Measurements from ENCODE around the gene LRMDA.
"Not testable (repeated sequence)": the region's sequence is repeated elsewhere in the genome, so short reads cannot be mapped to it uniquely, and the experiment has no call there.

The LRMDA gene

GRCh38 chr10:76119036-76119435 is 687.6 kb downstream of the LRMDA start:
- DNase-seq: no peak

- no peak for DNase-seq
Observed at GRCh38 chr10:76119515-76119914, 688.1 kb downstream of the LRMDA start.

- no peak for DNase-seq
Observed at GRCh38 chr10:76122056-76122455, 690.6 kb downstream of the LRMDA start.

- no peak for DNase-seq
Observed at GRCh38 chr10:76124280-76124679, 692.9 kb downstream of the LRMDA start.

- no peak for DNase-seq
Observed at GRCh38 chr10:76125900-76126299, 694.5 kb downstream of the LRMDA start.

- no peak for DNase-seq
Observed at GRCh38 chr10:76126607-76127527, 695.4 kb downstream of the LRMDA start.

- DNase-seq: no peak
Observed at GRCh38 chr10:76127984-76128589, 696.7 kb downstream of the LRMDA start.

- no peak for DNase-seq
Observed at GRCh38 chr10:76129213-76129612, 697.8 kb downstream of the LRMDA start.

- no peak for DNase-seq
Observed at GRCh38 chr10:76130892-76131291, 699.5 kb downstream of the LRMDA start.

GRCh38 chr10:76133597-76134255 is 702.3 kb downstream of the LRMDA start:
- no peak for DNase-seq

- no peak for DNase-seq
Observed at GRCh38 chr10:76136961-76137360, 705.5 kb downstream of the LRMDA start.

GRCh38 chr10:76138286-76138685 is 706.9 kb downstream of the LRMDA start:
- DNase-seq: no peak

- no peak for DNase-seq
Observed at GRCh38 chr10:76138906-76139305, 707.5 kb downstream of the LRMDA start.

GRCh38 chr10:76139431-76139830 is 708.0 kb downstream of the LRMDA start:
- DNase-seq: no peak

- DNase-seq: no peak
Observed at GRCh38 chr10:76141376-76141775, 710.0 kb downstream of the LRMDA start.

GRCh38 chr10:76148217-76148616 is 716.8 kb downstream of the LRMDA start:
- DNase-seq: not testable (repeated sequence)

GRCh38 chr10:76149182-76149581 is 717.8 kb downstream of the LRMDA start:
- no peak for DNase-seq

GRCh38 chr10:76149602-76150138 is 718.2 kb downstream of the LRMDA start:
- DNase-seq: no peak

- no peak for DNase-seq
Observed at GRCh38 chr10:76150139-76150875, 718.9 kb downstream of the LRMDA start.

- no peak for DNase-seq
Observed at GRCh38 chr10:76150876-76151288, 719.5 kb downstream of the LRMDA start.

GRCh38 chr10:76152186-76152585 is 720.8 kb downstream of the LRMDA start:
- DNase-seq: no peak

GRCh38 chr10:76155961-76156360 is 724.5 kb downstream of the LRMDA start:
- no peak for DNase-seq

All from KG1 (cell line).